Measurements from ENCODE around the gene SCIN.
"Not testable (repeated sequence)": the region's sequence is repeated elsewhere in the genome, so short reads cannot be mapped to it uniquely, and the experiment has no call there.

SCIN gene

GRCh38 chr7:12688485-12689170 is 118.1 kb downstream of the SCIN start:
- not testable (repeated sequence) for DNase-seq (ENCODE audit: low spot score)

- DNase-seq (ENCODE audit: low spot score), result no peak
These were observed 118.9 kb downstream of the SCIN start for GRCh38 chr7:12689451-12689850.

GRCh38 chr7:12690041-12690878 is 119.7 kb downstream of the SCIN start:
- DNase-seq (ENCODE audit: low spot score), result no peak

- not testable (repeated sequence) for DNase-seq (ENCODE audit: low spot score)
These were observed 120.9 kb downstream of the SCIN start for GRCh38 chr7:12691388-12691787.

DNA sequence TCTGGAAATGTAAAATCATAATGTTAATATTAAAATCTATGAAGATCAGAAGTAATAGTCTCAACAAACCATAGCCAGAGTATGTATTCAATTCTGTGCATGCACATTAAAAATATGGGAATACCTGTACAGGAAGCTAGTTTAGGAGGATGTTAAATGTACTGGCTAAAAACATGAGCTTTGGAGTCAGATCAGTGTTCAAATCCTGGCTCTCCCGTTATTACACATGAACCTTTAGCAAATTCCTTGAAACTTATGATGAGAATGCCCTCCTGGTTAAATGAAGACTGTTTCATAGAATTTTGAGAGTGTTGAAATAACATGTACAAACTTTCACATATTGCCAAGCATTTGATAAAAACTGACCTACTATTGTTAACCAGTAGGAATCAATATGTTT is 121.5 kb downstream of the SCIN start:
- no peak for DNase-seq (ENCODE audit: low spot score)

GRCh38 chr7:12692479-12693259 is 122.1 kb downstream of the SCIN start:
- no peak for DNase-seq (ENCODE audit: low spot score)

- DNase-seq (ENCODE audit: low spot score), result no peak
These were observed 124.3 kb downstream of the SCIN start for GRCh38 chr7:12694817-12695216.

DNA sequence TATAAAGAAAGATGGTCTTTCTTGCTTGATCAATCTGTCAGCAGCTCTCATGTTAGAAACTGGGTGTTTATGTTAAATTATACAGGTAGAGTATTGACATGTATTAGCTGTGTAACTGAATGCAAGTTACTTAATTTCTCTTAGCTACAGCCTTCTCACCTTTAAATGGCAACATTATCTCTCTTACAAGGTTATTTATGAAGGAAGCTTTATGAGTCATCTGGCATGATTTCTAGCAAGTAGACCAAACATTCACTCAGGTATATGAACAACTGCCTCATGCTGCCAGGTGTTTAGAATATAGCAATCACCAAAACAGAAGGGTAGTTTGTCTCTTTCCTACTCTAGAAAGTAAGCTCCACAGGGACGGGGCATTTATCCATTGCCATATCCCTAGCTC is 125.4 kb downstream of the SCIN start:
- DNase-seq (ENCODE audit: low spot score), result no peak

DNA sequence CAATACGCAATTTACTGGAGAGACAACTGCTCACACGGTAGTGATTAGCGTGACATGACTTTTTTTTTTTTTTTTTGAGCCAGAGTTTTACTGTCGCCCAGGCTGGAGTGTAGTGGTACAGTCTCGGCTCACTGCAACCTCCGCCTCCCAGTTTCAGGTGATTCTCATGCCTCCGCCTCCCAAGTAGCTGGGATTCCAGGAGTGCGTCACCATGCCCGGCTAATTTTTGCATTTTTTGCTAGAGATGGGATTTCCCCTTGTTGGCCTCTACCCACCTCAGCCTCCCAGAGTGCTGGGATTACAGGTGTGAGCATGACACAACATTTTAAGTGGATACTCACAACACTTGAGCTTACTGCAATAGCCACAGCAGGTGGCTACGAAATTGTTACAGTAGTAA is 128.8 kb downstream of the SCIN start:
- DNase-seq (ENCODE audit: low spot score), result no peak

DNA sequence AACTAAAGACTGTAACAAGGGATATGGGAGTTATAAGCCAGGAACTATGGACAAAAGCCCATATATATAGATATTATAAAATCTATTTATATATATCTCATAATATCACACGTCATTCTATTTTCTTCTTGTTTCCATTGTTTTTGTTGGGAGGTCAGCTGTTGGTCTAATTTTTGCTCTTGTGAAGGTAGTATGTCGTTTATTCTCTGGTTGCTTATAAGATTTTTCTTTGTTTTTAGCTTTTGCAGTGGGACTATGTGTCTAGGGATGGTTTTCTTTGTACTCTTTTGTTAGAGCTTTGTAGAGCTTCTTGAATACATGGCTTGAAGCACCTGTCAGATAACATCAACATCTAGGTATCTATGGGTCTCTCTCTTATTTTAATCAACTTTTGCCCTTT is 130.9 kb downstream of the SCIN start:
- DNase-seq (ENCODE audit: low spot score), result no peak

DNA sequence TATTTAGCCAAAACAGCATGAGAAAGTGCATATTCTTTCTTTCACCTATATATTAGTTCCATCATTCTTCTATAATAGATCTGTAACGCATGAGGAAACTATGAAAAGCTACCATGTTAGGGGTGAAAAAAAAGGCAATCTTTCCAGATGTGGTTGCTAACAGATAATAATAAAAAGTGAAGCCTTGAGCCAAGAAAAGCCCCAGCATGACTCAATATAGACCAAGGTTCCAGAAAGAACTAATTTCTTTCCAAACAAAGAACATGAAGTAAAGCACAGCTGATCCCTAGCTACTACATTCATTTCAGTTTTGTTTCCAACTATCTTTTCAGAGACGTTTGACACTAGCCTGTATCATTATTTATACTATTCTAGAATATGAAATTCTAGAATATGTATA is 133.4 kb downstream of the SCIN start:
- no peak for DNase-seq (ENCODE audit: low spot score)

DNA sequence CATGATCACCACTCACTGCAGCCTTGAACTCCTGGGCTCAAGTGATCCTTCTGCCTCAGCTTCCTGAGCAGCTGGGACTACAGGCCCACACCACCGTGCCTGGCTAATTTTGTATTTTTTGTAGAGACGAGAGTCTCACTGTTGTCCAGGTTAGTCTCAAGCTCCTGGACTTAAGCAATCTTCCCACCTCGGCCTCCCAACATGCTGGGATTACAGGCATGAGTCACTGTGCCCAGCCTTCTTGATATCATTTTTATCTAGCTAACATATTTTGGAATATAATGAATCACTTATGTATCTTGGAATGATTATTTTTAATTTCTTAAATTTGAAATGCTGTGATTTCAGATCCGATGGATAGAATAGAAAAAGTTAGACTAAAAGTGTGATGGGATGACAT is 135.4 kb downstream of the SCIN start:
- DNase-seq (ENCODE audit: low spot score), result no peak

DNA sequence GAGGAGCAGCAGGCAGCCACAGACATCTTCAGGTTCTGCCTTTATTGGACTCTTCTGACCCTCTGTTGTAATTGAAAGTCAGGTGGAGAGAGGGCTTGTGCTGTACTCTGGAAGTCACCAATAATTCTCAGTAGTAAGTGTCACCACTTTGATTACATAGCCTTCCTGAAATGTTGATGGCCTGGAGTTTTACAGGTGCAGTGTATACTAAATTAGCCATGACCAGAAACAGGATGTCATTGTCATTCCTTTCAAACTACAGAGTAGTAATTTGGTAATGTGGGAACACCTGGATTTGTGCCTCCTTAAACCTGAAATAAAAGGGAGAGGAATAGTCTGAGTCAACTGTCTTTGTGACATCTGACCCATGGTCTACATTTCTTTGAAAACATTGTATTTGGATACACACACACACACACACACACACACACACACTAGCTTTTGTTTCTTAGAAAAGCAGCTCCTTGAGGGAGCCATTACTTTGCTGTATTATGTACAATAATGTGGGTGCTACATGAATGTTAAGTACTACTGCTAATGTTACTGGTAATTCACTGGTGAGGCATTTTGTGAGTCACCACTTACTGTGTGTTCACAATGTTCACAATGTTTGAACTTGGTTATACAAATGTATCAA is 136.5 kb downstream of the SCIN start:
- DNase-seq (ENCODE audit: low spot score), result peak; percentile 23

GRCh38 chr7:12708314-12708713 is 137.8 kb downstream of the SCIN start:
- DNase-seq (ENCODE audit: low spot score), result no peak
